ENCODE results near the gene KCNJ6.
"Not testable (repeated sequence)": the region's sequence is repeated elsewhere in the genome, so short reads cannot be mapped to it uniquely, and the experiment has no call there.

KCNJ6 gene

GRCh38 chr21:37670883-37671282 lies 245.4 kb downstream of the KCNJ6 start:
- peak in 1 of 3 experiments; percentile 20 for DNase-seq

- no peak for DNase-seq
Measured at GRCh38 chr21:37669249-37669648, 247.0 kb downstream of the KCNJ6 start.

- no peak for DNase-seq
Measured at GRCh38 chr21:37668462-37669239, 247.6 kb downstream of the KCNJ6 start.

GRCh38 chr21:37667380-37667779 lies 248.9 kb downstream of the KCNJ6 start:
- DNase-seq: no peak

- no peak for DNase-seq
Measured at GRCh38 chr21:37665230-37666024, 250.8 kb downstream of the KCNJ6 start.

GRCh38 chr21:37662227-37662626 lies 254.0 kb downstream of the KCNJ6 start:
- DNase-seq: not testable (repeated sequence)

GRCh38 chr21:37660709-37661108 lies 255.5 kb downstream of the KCNJ6 start:
- no peak for DNase-seq

GRCh38 chr21:37659874-37660273 lies 256.4 kb downstream of the KCNJ6 start:
- no peak for DNase-seq

- no peak for DNase-seq
Measured at GRCh38 chr21:37658817-37659458, 257.3 kb downstream of the KCNJ6 start.

- no peak for DNase-seq
Measured at GRCh38 chr21:37658121-37658816, 258.0 kb downstream of the KCNJ6 start.

GRCh38 chr21:37656899-37657298 lies 259.4 kb downstream of the KCNJ6 start:
- DNase-seq: no peak

GRCh38 chr21:37655611-37656300 lies 260.5 kb downstream of the KCNJ6 start:
- no peak for DNase-seq

GRCh38 chr21:37654596-37654995 lies 261.7 kb downstream of the KCNJ6 start:
- no peak for DNase-seq

GRCh38 chr21:37653201-37653600 lies 263.1 kb downstream of the KCNJ6 start:
- DNase-seq: no peak

GRCh38 chr21:37647781-37648180 lies 268.5 kb downstream of the KCNJ6 start:
- DNase-seq: no peak

GRCh38 chr21:37646761-37647160 lies 269.5 kb downstream of the KCNJ6 start:
- not testable (repeated sequence) for DNase-seq

GRCh38 chr21:37645848-37646247 lies 270.4 kb downstream of the KCNJ6 start:
- no peak for DNase-seq

- no peak for DNase-seq
Measured at GRCh38 chr21:37644636-37645035, 271.6 kb downstream of the KCNJ6 start.

- DNase-seq: not testable (repeated sequence)
Measured at GRCh38 chr21:37643862-37644261, 272.4 kb downstream of the KCNJ6 start.

- DNase-seq: peak; percentile 20 to 75 (median 49)
Measured at GRCh38 chr21:37642493-37642892, 273.8 kb downstream of the KCNJ6 start.

- no peak for DNase-seq
Measured at GRCh38 chr21:37639756-37640155, 276.5 kb downstream of the KCNJ6 start.

- no peak for DNase-seq
Measured at GRCh38 chr21:37636152-37636860, 280.0 kb downstream of the KCNJ6 start.
